ENCODE results near the gene KSR1.
"Not testable (repeated sequence)": the region's sequence is repeated elsewhere in the genome, so short reads cannot be mapped to it uniquely, and the experiment has no call there.

Gene KSR1

DNA sequence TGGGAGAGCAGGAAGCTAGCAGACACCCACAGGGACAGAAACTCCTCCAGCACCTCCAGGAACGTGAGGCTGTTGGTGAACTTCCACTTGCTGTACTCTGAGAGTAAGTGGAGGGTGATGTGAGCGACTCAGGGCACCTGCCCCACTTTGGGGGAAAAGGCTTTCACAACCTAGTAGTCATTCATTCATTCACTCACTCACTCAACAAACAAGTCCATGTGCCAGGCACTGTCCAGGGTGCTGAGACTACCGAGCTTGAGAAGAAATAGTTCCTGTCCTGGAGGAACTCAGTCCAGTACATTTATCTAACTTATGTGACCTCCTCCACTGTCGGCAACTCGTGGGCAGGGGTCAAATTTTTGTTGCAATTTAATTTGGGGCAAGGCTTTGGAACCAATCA lies 201.4 kb downstream of the KSR1 start:
- no peak for DNase-seq (ENCODE audit: low read depth in 2 of 2)

- DNase-seq (ENCODE audit: low read depth in 2 of 2) = no peak
Observed at GRCh38 chr17:27659683-27660082, 203.4 kb downstream of the KSR1 start.

DNA sequence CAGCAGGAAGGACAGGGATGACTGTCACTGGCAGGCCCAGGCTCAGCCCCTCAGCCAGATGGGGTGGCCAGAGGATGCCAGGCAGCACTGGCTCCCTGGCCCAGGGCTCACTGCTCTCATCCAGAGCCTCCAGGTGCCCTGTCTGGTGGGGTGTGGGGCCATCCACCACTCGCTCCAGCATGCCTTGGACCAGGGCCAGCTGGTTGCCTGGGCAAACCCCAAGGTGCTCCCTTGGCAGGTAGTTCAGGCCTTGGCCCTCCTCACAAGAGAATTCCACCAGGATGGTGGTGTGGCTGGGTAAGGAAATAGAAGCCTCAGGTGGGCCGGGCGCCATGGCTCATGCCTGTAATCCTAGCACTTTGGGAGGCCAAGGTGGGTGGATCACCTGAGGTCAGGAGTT lies 204.2 kb downstream of the KSR1 start:
- no peak for DNase-seq (ENCODE audit: low read depth in 2 of 2)

DNA sequence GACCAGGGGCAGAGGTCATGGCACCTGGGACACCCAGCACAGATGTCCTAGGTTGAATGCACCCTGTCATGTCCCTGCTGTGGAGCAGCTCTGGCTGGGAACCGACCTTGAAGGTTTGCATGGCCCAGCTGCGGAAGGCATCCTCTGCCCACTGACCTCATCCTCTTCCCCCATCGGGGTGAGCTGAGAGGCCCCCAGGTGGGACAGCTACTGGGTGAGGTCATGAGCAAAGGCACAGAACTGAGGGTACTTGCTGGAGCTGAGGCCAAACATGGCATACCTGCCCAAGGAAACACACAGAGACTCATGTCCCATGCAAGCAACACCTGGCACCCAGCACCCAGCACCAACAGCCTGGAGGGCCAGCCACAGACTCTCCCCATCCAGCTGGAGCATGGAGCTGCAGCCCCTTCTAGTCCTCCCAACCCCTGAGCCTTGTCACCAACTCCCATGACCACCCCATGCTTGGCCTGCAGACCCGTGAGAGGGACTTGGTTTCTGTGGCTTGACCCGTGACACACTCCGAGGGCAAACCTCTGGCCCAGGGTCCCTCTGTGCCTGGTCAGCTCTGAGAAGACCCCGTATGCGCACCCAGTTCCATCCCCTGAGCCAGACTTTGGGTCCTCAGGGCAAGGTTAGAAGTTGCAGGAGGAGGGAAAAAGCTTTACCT lies 207.8 kb downstream of the KSR1 start:
- DNase-seq (ENCODE audit: low read depth in 2 of 2) = no peak

GRCh38 chr17:27664606-27664965 lies 208.3 kb downstream of the KSR1 start:
- DNase-seq (ENCODE audit: low read depth in 2 of 2) = no peak

DNA sequence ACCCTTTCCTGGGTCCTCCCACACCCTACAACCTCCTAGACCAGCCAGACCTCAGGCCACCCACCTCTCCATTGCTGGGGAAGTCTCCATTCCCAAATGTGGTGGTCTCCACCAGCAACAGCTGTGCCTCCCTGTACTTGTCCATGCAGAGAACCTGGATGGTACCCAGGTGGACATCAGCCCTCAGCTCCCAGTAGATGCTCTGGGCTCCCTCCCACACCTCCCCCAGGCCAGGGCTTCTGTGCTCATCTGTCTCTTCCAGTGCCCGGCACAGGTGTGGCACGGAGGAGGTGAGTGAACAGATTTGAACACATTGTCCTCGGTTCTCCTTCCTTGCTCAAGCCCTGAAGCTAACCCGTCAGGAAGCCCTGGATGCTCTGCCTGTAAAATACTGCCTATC lies 209.3 kb downstream of the KSR1 start:
- no peak for DNase-seq (ENCODE audit: low read depth in 2 of 2)

DNA sequence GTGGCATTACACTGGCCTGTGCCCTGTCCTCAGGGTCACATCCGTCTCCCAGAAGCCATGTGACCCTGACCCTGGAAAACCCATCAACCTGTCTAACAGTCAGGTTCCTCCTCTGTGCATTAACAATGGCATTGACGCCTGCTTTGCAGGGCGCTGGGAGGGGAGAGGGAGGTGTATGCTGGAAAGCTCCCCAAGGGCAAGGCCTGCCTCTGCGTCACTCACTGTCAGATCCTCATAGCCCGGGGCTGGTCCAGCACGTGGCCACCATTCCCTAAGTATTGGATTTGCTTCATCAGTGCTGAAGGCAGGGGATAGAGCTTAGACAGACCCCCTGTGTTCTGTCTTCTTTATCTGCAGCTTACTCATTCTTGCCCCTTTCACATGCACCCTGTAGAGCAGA lies 210.0 kb downstream of the KSR1 start:
- DNase-seq (ENCODE audit: low read depth in 2 of 2) = not testable (repeated sequence)

DNA sequence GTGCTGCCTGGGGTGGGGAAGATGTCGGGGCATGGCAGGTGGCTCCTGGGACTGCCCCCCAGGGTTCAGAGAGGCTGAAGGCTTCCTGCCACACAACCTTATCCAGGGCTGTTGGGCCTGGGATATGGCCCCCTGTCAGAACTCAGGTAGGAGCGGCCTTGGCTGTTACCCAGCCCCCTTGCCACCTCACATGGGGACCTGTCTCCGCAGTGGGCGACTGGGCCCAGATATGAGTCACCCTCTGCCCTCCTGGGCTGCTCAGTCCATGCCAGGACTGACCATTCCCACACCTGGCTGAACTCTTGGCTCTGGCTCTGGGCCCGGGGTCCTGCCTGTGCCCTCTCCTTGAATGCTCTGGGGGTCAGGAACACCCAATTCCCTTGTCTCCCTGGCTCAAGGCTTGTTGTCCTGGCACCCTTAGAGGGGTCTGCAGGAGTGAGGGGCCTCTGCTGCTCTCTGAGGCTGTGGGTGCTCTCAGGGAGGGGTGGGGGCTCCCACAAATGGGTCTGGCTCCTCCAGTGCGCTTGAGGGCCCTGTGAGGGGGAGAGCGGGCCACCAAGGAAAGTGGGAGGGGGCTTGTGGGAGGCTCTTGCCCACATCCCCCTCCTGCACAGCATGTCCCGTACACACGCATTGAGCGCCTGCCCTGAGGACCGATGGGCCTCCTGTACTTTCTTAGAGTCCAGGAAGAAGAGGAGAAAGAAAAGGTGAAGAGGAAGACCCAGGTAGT lies 210.7 kb downstream of the KSR1 start:
- no peak for DNase-seq (ENCODE audit: low read depth in 2 of 2)

- DNase-seq (ENCODE audit: low read depth in 2 of 2) = no peak
Observed at GRCh38 chr17:27667656-27668487, 211.6 kb downstream of the KSR1 start.

GRCh38 chr17:27668488-27668823 lies 212.2 kb downstream of the KSR1 start:
- DNase-seq (ENCODE audit: low read depth in 2 of 2) = no peak

- DNase-seq (ENCODE audit: low read depth in 2 of 2) = no peak
Observed at GRCh38 chr17:27669136-27669535, 212.9 kb downstream of the KSR1 start.

GRCh38 chr17:27669850-27670249 lies 213.6 kb downstream of the KSR1 start:
- no peak for DNase-seq (ENCODE audit: low read depth in 2 of 2)

DNA sequence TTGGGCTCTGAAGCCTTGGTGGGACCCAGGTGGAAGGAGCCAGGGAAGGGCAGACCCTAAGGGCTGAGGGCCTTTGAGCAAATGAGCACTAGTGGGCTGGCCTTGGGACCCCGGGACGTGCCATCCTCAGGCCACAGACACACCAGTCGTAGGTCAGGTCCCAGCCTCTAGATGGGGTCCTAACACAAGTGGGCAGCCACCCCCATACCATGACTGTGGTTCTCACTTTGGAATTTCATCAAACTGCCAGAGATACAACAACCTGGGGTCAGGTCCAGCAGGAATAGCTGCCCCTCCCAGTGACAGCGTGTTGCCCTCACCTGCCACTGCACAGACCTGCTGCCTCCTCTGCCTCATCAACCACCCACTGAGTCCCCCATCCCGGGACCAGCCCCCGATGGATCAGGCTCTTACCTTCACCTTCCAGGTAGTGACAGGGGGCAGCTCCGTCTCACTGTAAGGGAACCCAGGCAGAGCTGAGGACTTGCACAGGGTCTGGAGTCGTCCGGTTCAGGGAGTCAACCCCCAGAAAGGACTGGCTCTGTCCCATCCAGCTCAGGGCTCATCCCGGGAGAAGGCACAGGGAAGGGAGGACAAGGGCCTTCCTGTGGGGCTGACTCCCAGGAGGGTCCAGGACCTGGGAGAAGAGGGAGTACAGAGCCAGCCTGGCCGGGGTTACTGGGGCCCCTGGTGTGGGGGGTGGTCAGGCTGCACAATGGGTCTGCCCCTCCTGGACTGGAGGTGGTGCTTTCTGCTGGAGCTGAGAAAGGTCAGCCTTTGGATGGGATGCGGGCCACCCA lies 214.7 kb downstream of the KSR1 start:
- no peak for DNase-seq (ENCODE audit: low read depth in 2 of 2)

GRCh38 chr17:27671591-27671910 lies 215.3 kb downstream of the KSR1 start:
- DNase-seq (ENCODE audit: low read depth in 2 of 2) = no peak

GRCh38 chr17:27671977-27672480 lies 215.8 kb downstream of the KSR1 start:
- not testable (repeated sequence) for DNase-seq (ENCODE audit: low read depth in 2 of 2)

- no peak for DNase-seq (ENCODE audit: low read depth in 2 of 2)
Observed at GRCh38 chr17:27674335-27674734, 218.1 kb downstream of the KSR1 start.

Data from stimulated activated CD4-positive, alpha-beta T cell treated with anti-CD3 and anti-CD28 coated beads, Interleukin-15, amount 100 ng/mL, for 48 hours (primary cell).